Measurements from ENCODE around the gene HAPLN1.

The HAPLN1 gene

DNA sequence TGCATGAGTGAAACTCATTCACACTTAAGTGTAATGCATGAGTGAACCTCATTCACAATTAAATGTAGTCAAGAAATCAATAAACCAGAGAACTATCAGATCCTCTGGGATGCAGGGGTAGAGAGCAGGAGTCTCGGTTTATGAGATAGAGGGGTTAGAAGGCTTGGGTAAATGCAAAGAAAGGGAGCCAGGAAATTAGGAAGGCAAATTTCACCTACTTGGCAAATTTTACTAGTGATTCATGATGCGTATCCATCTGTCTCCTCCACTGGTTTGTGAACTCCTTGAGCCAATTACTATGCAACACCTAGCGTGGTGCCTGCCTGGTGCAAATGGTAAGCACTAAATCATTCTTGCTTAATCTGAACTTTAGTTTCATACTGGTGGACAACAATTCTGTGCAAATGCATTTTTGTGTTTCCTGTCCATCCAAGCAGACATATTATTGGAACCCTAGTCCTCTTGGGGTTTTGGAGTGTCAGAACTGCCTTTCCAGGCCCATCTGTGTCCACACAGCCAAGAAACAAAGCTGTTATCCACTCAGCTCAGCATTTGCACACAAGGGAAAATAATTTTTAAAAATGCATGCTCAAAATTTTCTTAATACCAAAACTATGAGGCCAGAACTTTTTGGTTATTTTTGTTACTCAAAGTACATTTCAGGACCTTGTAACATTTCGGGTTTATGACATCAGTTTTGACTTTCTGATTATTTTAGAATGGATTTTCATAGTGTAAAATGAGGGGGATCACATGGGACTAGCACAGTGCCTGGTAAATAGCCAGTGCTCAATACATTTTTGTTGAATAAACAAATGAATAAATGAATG is 5.2 kb downstream of the HAPLN1 start:
- no peak for DNase-seq

DNA sequence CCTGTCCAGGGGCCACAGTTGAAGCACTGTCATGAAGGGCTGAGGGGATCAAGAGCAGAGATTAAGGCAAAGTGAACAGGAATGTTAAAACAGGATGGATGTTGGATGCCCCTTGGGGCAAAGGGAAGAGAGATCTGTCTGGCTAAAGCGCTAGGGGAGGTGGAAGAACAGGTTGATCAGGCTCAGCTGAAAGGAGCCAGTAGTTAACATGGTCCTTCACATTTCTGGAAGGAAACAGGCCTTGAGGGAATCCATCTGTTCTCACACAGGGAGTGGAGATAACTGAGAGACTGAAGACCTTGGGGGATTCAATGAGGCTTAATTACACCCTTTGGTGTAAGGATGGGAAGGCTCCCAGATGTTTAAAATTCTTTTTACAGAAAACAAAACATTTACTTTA is 5.8 kb downstream of the HAPLN1 start:
- no peak for DNase-seq

DNA sequence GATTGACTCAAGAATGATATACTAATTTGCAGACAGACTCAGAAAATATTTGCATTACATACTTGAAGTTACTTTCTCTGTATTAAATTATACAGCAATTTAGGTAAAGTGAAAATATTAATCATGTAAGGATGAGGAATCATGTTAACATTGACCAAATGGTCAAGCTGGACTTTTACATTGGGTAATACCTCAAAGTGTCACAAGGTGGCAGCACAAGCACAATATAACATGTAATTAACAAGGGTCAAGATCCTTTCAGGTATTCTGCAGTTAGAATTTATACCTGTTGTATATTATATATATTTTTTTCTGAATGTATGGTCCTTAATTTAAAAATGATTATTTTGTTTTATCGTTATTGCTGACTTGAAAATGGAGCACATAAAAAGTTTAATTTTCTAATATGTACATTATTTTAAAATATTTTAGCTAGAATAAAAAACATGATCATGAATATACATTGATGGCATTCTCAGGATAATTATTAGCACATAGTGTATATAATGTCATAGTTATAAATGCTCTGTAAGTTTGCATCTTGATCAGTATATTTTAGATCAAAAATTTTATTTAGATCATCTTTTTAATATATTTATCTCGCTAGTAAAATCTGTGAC is 8.6 kb downstream of the HAPLN1 start:
- peak; percentile 9 to 33 for DNase-seq

DNA sequence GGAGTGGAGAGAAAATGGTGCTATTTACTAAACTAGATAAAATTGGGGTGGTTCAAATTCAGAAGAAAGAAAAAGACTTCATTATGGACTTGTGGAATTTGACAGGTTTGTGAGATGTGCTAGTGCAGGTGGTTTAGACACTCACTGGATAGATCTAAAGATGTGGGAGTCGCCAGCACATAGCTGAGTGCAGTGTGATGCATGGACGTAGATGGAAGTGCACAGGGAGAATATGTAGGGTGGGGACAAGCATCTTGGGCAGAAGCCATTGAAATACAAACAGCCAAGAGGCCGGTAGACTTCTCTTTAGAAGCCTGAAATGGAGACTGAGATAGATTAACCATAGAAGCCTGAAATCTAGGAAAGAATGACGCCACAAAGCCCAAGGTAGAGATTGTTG is 10.7 kb downstream of the HAPLN1 start:
- no peak for DNase-seq

DNA sequence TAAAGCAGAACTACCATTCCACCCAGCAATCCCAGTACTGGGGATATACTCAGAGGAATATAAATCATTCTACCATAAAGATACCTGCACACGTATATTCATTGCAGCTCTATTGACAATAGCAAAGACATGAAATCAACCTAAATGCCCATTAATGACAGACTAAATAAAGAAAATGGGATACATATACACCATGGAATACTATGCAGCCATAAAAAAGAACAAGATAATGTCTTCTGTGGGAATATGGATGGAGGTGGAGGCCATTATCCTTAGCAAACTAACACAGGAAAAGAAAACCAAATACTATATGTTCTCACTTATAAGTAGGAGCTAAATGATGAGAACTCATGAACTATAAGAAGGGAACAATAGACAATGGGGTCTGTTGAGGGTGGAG is 12.5 kb downstream of the HAPLN1 start:
- DNase-seq = no peak

DNA sequence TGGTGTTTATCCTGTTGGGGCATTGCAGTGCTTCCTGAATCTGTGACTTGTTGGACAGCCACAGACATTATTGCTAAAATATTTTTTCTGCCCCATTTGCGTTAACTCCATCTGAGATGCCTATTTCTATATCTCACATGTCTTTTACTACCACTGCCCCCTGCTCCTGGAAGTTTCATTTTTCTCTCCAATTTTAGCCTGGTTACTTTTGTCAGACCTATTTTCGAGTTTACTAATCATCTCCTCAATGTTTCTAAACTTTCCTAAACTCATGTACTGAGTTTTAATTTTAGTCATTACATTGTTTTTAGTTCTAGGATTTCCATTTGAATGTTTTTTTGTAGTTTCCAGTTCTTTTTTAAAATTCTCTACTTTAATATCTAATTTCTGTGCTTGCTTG is 17.6 kb downstream of the HAPLN1 start:
- no peak for DNase-seq

DNA sequence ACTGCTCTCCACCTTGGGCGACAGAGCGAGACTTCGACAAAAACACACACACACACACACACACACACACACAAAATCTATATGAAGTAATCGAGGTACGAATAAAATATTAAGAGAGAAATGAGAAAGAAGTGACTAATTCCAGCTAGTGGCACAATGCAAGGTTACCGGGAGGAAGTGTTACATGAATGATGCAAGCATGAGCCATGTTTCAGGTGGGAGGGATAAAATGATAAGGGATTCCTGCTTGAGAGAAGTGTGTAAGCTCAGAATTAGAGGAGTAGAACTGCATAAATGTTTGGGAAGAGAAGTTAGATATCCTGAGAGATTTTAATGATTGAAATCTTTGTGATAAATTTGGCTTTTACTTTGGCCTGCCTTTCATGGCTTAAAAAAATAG is 18.8 kb downstream of the HAPLN1 start:
- DNase-seq = no peak

DNA sequence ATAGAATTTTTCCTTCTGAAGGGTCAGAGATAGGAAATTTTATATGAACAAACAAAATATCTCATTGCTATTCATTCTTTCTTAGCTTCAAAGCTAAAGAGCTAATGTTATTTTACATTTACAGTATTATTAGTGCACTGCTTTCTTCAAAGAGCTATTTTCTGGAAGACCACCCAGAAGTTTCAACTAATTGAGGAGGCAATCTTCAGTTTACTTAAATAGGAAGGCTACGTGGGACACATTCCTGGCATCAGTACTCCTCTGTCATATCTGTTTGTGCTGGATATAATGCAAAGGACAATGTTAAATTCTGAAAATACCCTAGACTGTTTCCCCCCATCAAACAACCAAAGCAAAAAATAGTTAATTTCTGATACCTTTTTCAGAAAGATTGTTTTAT is 30.8 kb downstream of the HAPLN1 start:
- DNase-seq = no peak

DNA sequence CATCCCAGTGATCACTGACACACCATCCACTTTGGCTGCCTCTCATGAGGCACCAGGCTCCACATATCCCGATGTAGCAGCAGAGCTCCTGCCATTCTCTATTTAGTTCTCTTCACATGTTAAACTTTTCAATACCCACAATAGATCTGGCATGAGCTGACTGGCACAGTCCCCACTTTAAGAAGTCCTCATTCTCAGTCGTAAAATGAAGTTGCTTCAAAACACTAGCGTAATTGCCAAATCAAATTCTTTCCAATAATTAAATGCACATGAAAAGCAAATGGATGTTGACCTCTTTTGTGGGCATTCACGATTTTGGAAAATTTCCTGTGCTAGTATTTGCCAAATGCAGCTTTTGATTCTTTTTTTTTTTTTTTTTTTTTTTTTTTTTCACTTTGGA is 32.4 kb downstream of the HAPLN1 start:
- DNase-seq = no peak

DNA sequence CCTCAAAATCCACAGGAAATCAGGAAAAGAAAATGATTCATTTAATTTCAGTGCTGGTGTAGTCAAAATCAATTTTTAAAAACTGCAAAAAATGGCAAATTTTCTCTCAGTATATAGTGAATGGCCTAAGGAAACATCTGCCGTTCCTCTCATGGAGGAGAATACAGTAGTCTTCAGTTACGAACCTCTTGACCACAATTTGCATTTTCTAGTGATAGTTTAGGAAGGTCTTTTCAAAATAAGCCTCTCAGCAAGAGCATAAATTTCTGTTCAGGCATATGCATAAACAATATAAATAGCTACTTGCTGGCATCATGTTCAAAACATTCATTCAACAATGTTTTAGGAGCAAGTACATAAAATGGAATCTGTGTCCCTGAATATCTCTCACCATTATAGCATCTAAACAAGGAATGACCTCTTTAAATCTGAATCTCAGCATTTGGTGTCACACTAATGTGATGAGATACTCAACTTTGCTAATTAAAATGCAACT is 33.5 kb downstream of the HAPLN1 start:
- DNase-seq = no peak

DNA sequence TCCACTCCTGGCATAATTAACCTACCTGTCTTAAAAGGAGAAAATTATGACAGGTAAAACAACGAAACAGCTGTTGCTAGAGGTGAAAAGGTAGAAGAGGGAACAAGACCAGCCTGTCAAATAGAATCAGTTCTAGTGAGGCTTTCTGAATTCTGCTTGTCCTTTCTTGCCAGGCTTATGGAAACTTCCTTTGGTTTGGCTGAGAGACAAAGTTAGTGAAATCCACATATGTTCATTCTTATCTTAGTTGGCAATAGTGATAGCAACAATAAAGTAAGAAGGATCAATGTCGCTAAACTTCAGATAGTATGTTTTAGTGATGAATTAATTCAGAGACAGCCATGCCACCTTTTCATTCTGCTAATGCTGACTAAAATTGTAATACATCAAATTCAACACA is 34.4 kb downstream of the HAPLN1 start:
- no peak for DNase-seq

DNA sequence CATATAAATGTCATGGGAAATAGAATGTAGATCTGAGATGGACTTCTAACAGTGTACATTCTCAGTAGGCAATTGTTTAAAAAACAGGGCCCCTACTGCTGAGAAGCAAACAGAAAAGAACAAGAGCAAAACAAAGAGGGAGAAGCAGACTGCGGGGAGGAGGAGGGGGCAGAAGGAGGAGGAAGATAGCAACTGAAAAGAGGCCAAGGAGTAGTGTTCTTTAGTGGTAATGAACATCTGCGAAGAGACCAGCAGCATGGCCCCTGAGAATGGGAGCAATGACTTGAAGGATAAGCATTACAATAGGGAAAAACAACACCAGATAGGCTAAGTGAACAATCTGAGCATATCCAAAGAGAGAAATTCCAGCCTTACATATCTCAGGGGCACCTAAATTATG is 36.8 kb downstream of the HAPLN1 start:
- no peak for DNase-seq

DNA sequence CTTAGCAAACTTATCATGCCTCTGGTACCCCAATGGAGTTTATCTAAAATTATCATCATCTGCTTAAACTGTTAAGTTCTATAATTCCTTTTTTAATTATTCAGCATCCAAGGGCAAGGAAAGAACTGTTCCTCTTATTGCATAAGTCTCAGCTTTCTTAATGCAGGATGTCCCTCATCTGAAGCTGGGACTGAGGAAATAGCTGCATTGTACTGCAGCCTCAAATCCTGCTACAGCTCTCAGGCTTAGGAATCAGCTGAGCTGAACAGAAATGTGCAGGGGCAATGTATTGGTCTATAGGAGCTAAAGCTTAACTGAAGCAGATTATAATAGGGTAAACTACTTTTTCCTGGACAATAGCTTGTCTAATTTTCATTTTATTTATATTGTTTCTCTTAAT is 48.0 kb downstream of the HAPLN1 start:
- no peak for DNase-seq

DNA sequence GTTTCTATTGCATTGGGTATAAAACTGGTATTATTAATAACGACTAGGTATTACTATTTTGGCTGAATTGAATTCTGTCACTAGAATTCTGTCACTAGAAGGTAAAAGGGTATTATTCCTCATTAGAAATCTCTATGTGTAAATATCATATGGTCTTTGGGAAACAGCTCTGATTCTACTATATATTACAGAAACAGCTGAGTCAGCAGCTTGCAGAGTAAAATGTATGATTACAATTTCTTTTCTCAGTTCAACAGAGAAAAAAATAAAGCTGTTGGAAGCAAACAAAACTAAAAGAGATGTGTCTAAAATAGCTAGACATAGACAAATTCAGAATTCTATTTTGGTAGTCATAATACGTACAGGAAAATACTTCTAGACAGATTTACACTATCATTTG is 48.5 kb downstream of the HAPLN1 start:
- no peak for DNase-seq

DNA sequence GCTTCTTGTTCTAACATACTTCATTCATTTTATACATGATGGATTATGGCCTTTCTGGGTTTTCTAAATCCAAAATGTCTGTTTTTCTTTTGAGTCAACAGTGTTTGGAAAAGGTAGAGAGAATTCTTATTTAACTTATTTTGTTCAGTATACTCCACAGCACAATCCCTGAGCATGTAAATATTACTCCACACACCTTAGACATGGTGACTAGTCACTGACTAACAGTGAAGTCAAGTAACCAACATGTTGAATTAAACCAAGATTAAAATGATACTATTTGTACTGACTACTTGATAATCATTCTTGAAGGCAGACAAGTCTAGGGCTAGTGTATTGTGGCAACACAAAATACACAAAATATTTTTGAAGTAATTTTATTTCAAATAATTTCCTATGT is 55.0 kb downstream of the HAPLN1 start:
- DNase-seq = no peak

DNA sequence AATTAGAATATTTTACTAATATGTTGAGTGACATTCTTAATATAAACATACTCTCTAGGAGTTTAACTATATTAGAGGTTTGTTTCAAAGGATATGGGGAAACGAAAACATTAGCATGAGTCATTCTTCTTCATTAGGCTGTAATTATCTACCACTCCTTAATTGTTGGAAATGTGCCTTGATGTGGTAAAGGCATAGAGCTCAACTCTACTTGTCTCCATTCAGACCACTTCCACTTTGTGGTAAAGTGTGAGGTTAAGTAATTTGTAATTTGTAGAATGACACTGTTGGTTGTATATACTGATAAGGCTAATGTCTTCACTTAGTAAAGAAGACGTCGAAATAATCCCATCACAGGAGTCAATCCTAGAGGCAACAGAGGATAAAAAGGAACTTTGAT is 58.1 kb downstream of the HAPLN1 start:
- DNase-seq = no peak

DNA sequence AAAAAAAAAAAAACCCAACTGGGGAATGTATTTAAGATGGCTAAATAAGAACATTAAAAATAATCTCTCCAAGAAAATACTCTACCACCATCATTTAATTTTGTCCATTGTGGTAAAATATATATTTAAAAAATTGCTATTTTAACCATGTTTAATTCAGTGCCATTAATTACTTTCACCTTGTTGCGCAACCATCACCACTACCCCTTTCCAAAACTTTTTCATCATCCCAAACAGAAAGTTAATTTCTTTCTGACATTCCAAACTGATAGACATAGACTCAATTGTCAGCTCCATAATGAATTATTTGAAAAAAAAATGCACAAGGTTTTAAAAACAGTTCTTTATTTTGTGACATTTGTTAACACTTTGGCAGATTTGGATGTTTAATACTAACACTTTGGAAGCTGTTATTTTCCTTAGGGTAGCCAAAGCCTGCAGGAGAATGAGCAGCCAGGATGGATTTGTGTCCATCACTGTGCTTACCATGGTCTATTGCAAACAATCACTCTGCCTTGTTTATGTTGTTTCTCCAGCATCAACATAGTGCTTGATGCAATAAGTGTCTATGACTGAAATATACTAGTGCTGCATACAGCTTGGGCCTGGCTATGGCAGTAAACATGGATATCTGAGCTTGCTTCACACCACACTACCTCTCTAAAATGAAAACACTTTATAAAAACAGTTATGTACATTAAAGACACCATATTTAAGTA is 62.7 kb downstream of the HAPLN1 start:
- DNase-seq = no peak

DNA sequence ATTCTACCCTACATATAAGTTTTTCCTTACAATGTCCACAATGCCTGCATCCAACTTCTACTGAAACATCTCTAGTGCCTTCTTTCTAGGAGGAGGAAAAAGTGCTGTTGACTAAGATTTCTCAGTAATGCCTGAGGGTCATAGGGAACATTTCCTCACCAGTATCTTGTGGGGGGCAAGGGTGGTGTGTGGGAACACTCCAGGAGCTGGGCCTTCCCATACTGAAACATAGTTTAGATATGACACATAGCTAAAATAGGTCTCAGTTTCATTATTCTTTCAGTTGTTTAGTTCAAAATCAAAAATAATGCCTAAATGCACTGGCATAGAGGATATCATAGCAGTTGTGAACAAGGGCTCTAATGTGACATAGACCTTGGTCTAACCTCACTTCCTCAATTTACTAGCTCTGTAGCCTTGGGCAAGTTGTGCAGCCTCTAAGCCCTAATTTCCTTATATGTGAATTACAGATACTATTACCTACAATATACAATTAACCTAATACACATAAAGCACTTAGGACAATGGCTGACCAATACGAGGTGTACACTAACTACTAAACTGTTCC is 66.1 kb downstream of the HAPLN1 start:
- no peak for DNase-seq

DNA sequence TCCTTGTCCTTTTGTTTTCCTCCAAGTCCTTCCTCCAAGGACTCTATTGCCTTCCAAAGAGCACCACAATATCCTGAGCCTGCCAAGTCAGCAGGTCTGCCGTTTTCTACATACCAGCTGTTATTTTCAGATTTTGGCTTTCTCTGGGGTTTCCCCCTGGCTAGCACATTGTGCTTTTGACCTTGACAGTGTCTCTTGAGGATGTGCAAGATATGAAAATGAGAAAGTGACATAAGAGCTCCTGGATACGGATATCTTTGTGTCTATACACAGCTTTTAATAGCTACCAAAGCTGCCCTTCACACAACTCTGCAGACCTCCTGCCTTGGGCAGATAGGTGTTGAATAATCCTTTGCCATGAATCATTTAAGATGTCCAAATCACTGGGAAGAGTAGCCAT is 67.0 kb downstream of the HAPLN1 start:
- DNase-seq = no peak

DNA sequence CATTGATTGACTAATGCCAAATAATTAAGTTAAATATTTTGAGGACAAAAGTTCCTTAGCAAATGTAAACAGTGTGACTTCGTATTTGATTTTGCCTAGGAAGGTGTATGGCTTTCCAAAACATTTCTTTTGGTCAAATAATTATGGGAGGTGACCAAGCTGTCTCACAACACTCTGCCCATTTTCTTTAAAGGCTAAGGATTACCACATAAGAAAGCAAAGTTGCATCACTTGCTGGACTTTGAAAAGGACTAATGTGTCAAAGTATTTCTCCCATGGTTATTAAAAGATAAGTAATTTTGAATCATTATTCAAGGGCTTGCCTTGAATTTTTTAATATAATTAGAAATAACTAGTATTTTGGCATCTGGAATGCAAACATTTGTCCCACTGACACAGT is 74.7 kb downstream of the HAPLN1 start:
- DNase-seq = no peak

DNA sequence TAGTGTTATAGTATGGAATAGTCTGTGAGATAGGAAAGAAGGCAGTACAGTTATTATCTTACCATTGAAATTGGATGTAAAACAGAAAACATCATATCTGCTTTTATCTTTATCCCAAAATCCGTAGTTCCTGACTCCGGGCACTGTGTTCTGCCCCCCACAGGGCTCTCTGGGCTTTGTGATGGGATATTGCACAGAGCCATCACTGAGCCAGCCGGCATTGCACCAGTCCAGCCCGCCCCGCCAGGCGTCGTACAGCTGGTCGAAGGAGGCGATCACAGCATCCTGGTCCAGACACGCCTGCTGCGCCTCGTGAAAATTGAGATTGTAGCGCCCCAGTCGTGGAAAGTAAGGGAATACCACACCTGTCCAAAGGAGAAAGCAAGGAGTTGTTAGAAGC is 76.4 kb downstream of the HAPLN1 start:
- DNase-seq = no peak

DNA sequence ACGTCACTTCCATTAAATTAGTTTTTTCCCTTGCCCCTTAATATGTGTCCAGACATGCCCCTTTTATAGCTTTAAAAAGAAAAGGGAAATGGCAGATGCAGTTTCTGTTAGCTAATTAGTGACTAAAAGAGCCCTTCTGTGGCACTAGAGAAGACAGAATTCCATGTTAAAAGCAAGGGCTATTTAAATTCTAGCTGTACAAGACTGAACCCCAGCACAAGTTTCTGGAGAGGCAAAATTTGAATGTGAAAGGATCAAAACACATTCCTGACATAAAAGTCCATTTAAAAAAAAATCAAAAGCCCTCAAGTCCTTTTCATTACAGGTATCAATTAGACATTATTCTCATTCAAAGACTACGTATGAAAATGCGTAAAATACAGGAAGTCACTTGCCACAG is 78.7 kb downstream of the HAPLN1 start:
- no peak for DNase-seq

DNA sequence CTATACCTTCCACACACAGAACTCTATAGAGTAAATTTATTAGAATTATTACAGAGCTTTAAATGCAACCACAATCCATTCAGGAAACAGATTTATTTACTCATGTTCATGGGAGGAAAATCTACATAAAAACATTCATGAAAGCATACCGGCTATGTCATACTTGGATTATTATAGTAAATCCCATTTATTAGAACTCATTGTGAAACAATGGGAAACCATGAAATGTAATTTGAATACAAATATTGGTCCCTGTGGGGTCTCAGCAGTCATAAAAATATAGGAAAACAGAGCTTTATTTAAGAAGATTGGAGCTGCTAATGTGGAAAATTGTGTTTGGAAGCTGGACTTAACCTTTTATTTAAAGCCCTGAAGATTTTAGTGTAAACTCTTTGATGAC is 80.7 kb downstream of the HAPLN1 start:
- no peak for DNase-seq

DNA sequence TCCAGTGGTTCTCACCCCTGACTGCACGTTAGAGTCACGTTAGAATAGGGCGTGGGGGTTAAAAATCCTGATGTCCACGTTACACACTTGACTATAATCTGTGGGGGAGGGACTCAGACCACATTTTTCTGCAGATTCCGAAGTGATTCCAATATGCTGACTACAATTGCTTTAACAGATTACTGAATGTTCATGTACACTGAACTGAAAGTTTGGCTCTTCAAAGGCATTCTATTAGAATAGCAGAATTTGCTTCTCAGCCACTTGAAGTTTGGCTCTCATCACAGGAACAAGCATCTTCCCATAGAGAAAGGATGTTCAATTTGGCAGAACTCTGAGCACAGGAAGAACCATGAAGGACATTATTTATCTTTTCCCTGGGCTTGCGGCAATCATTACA is 84.5 kb downstream of the HAPLN1 start:
- no peak for DNase-seq
